GM21529 (cell line): ENCODE data around the gene NOS1AP.

ENCODE experiments used
- ATAC-seq: cut with Tn5 transposase; IDR thresholded peaks from one replicate; pipeline ENCODE4 v1.9.1; 2021; ENCODE audit not compliant: unreplicated experiment

The NOS1AP gene

DNA sequence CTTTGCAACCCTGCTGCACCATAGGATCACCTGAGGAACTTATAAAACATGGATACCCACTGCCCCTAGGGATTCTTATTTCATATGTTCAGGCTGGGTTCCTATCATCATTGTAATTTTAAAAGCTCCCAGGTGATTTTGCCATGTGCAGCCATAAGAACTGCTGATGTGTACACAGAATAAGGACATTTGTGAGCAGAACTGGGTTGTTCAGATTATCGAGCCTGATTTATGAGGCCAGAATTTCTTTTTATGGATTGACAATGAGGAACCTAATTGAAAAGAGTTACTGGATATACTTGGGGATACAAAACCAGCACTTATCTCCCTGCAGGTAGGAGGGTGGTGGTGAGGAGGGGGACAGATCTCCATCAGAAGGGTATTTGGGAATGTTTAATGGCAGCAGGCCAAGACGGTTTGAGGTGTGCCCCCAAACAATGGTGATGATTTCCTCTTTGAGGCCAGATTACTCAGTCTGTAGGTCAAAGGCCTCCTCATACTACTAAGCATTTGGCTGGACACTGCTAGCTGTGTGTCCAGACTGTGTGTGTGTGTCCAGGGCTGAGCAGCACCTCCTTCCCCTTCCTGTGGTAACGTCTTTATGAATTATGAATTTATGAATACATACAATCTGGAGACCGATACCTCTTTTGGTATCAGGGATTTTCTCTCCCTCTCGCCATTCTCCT lies 18.9 kb downstream of the NOS1AP start:
- ATAC-seq: no peak

DNA sequence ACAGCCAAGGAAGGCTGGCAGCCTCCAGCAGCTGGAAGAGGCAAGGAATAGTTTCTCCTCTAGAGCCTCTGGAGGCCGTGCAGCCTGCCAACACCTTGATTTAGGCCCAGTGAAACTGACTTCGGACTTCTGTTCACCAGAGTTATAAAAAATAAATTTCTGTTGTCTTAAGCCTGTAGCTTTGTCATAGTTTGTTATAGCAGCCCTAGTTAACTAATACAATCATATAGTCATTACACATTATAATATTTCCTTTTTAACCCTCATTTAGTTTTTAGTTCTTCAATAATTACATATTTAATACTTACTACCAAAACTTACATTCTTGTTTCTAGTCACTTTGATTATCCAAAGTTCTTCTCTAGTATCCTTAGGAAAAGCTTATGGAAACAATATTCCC lies 20.3 kb downstream of the NOS1AP start:
- ATAC-seq: no peak

- no peak for ATAC-seq
Measured at GRCh38 chr1:162090378-162090777, 20.9 kb downstream of the NOS1AP start.

DNA sequence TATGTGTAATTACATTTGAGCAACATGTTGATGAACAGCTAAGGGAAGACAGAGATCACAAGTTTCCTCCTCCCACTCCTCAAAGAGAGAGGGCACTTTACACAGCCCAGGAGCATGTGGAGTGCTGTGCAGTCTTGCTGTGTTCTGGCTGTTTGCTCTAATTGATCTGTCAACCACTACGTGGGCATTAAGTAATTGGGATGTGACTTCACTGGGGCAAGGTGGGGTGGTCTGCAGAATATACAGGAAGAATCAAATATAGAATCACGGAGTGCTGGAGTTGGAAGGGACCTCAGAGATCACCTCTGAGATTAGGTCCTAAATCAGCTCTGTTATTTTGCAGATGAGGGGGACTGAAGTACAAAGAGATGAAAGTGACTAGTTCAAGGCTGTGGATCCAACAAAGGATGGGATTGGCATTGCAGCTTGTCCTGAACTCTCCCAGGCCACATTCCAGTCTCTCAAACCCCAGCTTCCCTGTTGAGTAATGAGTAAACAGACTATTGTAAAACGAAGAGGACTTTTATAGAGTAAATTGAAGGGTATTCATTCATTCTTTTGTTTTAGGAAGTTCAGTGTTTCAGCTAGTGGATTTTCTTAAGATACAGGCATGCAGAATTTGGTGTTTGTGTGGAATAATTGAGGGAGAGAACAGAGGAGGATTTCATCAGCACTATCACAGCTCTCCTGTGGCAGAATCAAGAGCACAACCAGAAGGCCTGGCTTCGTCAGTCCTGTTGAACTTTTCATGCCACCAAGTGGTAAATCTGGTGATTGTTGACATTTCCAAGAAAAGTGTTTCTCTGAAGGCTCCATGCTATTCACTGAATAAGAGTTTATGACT lies 22.4 kb downstream of the NOS1AP start:
- ATAC-seq: no peak

DNA sequence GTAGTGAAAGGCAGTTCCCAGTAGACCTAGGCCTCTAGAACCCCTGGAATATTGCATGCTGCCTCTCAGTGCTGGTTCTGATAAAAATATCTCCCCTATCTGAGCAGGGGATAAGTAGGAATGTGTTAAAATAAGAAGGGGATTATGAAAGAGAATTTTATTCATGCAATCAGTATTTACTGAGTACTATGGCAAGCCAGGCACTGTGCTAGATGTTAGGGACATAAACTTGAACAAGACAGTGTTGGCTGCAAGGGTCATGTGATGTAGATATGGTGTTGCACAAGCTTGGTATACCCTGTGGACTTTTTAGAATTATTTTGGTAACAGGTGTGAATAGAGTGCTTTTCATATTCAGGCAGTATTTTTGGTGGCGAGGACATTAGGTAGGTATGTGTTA lies 23.6 kb downstream of the NOS1AP start:
- no peak for ATAC-seq

DNA sequence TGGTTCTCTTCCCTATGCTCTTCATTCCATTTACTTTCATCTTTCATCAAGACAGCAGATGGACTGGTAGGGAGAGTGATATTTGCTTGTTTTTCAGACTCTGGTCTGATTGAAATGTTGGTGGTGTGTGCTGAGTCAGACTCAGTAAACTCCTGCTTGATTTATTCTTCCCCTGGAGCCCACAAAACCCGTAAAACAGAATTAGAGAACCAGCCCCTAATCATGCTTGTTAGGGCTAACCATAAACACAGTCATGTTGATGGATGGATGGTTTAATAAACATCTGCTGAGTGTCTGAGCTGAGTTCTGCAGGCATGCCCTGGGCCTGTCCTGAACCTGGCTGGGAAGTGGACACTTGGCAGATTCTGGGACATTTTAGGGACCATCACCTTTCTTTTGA lies 24.8 kb downstream of the NOS1AP start:
- ATAC-seq: no peak

GRCh38 chr1:162094723-162095122 lies 25.2 kb downstream of the NOS1AP start:
- ATAC-seq: no peak

- no peak for ATAC-seq
Measured at GRCh38 chr1:162107911-162108310, 38.4 kb downstream of the NOS1AP start.

GRCh38 chr1:162108426-162108825 lies 38.9 kb downstream of the NOS1AP start:
- no peak for ATAC-seq

- ATAC-seq: no peak
Measured at GRCh38 chr1:162110910-162111309, 41.4 kb downstream of the NOS1AP start.

DNA sequence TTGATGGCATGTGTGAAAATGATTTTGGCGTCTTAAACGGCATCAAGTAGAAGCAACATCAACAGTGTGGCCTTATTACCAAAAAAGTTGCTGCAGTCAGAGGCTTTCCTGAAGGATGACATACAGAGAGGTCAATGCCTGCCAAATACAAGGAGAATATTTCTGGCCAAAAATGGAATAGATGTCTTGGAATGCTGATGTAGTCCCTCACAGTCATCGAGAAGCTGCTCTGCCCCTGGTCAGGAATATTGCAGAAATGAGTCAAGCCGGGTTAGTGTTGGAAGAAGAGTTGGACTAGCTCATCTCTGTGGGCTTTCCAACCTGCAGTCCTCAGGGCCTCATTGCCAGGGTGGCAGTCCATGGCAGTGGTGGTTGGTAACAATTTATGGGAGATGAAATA lies 42.1 kb downstream of the NOS1AP start:
- ATAC-seq: no peak

- no peak for ATAC-seq
Measured at GRCh38 chr1:162113419-162113818, 43.9 kb downstream of the NOS1AP start.

DNA sequence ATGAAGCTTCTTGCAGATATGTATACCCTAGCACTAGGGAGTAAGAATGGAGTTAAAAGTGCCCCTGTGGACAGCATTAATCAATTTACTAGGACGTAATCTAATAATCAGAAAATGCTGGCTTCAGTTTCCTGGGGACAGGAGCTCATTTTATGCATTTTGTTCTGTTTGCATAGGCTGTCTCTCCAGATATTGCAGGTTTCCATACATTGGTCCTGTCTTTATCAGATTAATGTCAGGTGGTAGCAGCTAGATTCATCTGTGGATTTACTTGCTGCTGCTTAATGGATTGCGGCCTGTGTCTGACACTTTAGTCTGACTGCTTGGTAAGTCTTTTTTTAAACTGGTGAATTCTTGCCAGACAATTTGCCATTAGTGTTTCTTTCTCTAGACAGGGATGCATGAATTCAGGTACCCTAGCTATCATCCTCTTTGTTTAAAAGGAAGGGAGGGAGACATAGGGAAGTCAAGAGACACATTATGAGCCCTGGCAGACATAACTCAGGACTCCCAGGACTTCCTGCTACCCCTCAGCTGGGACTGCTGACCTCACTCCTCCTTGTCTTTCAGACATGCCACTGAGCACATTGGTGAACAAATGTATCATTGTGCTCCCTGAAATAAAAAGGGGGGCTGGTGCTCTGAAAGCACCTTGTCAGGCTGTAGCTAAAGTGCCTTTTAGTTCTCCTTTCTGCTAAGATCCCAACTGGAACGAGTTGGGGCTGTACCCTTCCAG lies 47.7 kb downstream of the NOS1AP start:
- no peak for ATAC-seq

GRCh38 chr1:162118063-162118462 lies 48.6 kb downstream of the NOS1AP start:
- ATAC-seq: no peak

DNA sequence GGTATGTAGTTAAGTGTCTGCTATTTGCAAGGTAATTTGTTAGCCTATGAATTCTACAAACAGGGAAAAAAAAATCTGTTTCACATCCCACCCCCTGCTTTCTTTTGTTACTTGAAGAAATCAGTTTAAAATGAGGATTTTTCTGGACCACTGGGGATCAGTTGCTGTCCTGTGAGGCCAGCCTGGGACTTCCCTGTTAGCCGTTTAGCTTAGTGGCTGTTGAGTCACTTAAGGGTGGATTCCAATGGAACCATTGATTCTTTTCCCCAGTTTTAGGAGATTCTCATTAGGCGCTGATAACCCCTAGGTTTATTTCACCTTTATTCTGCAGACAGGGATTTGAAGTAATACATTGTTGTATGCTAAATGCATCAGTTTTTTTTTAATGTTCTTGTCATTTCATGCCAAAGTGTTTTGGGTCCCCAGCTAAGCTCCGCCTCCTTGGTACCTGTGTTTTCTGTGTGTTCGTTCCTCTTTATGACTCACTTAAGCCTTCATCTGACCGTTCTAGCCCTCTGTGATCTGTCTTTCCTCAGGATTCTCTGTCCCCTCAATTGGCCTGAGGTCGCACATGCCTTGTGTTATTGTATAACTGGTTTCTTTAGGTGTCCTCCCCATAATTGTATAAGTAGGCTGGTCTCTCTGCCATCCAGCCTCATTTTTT lies 59.3 kb downstream of the NOS1AP start:
- ATAC-seq: no peak

DNA sequence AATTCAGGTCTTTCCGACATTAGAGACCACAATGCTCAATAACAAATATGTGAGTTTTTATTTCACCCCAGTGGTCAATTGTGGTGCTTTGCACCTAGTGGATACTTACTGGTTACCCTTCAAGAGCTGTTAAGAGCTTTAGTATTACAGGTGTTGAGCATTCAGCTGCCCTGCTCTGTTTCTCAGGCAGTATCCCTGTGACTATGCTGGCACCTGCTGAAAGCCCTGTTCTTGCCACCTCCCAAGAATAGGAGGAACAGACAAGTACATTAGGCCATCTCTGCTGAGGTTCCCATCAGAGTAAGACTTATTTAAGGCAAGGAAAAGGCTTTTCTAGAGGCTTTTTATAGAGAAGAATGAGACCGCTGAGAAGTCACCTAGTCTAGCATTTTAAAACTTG lies 60.8 kb downstream of the NOS1AP start:
- ATAC-seq: no peak

GRCh38 chr1:162131400-162132321 lies 62.2 kb downstream of the NOS1AP start:
- no peak for ATAC-seq

GRCh38 chr1:162133566-162133965 lies 64.1 kb downstream of the NOS1AP start:
- no peak for ATAC-seq

- ATAC-seq: no peak
Measured at GRCh38 chr1:162134646-162135045, 65.2 kb downstream of the NOS1AP start.

DNA sequence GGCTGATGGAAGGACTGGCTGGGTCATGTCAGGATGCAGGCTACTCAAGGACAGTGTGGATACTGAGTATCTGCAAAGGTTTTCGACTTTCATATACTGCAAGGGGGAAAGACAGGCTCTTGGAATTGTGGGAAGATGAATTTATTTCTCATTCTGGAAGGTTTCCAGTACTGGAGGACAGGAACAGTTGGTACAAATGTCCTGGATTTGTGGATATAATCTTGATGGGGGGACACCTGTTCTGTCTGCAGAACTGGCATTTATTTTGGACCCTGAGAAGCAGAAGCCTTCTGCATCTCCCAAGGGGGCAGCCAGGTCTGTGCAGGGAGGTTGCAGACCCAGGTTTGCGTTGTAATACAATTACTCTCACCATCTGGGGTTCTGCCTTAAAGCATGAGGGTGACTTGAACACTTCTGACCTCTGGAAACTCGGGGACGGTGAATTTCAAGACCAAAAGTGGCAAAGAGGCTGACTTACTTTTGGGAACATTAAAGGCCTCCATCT lies 65.8 kb downstream of the NOS1AP start:
- no peak for ATAC-seq
